A673 (cell line): Measurements from ENCODE around the gene ZNF391. TPM values are rescaled to one million over a fixed set of nuclear protein-coding genes. Genes with fewer than 3 reads are reported as not detected.

ENCODE experiments used
- BruUV-seq: library from RNA; stranded (reverse); fragments of 400-500 nt; replicated peaks from 2 replicates; lab custom pipeline; 2021; lab: Mats Ljungman, UMichigan
- CTCF ChIA-PET: fragments of 300-600 bp; sonication (Branson Sonifier 250); formaldehyde crosslinking; loops from one replicate; lab custom pipeline; 2022; ENCODE audit warnings: antibody characterized with exemption; lab: Charles Lee
- POLR2A ChIA-PET: fragments of 300-600 bp; sonication (Branson Sonifier 250); formaldehyde crosslinking; loops from one replicate; lab custom pipeline; 2022; ENCODE audit warnings: antibody characterized with exemption; ENCODE audit not compliant: low non-redundant PET; lab: Charles Lee
- DNase-seq: peaks from one replicate; pipeline ENCODE4 v3.0.0-alpha.2; 2015; ENCODE audit warnings: low spot score
- H3K27ac ChIP-seq: fragments of 200-600 bp; sonication (generic); 2 replicates; pipeline ENCODE4 v1.5.1; 2016; ENCODE audit warnings: mixed run types, low read depth, mild to moderate bottlenecking, mixed read lengths, antibody characterized with exemption, low read length; ENCODE audit not compliant: poor library complexity, severe bottlenecking
- H3K27me3 ChIP-seq: fragments of 200-600 bp; sonication (generic); replicated peaks from 2 replicates; pipeline ENCODE4 v1.6.1; 2017; ENCODE audit warnings: mixed run types, low read depth, mild to moderate bottlenecking, mixed read lengths, antibody characterized with exemption, low read length; ENCODE audit not compliant: insufficient read depth, poor library complexity
- H3K36me3 ChIP-seq: fragments of 200-600 bp; sonication (generic); 2 replicates; pipeline ENCODE4 v1.6.1; 2016; ENCODE audit warnings: mixed run types, mild to moderate bottlenecking, mixed read lengths, antibody characterized with exemption, low read length; ENCODE audit not compliant: insufficient read depth, poor library complexity, severe bottlenecking
- H3K4me1 ChIP-seq: fragments of 200-600 bp; sonication (generic); 2 replicates; pipeline ENCODE4 v1.6.1; 2017; ENCODE audit warnings: mixed run types, mild to moderate bottlenecking, mixed read lengths, antibody characterized with exemption, low read length; ENCODE audit not compliant: insufficient read depth, poor library complexity, severe bottlenecking
- H3K4me3 ChIP-seq: fragments of 200-600 bp; sonication (generic); 2 replicates; pipeline ENCODE4 v1.5.1; 2016; ENCODE audit warnings: low read depth, mixed run types, mild to moderate bottlenecking, mixed read lengths, low read length; ENCODE audit not compliant: poor library complexity, severe bottlenecking
- H3K9me3 ChIP-seq: fragments of 200-600 bp; sonication (generic); 2 replicates; pipeline ENCODE4 v1.6.1; 2016; ENCODE audit warnings: mixed run types, low read depth, mild to moderate bottlenecking, mixed read lengths, antibody characterized with exemption, low read length; ENCODE audit not compliant: poor library complexity, severe bottlenecking
- EZH2 ChIP-seq: fragments of 200-600 bp; sonication (generic); IDR thresholded peaks from 2 replicates; pipeline ENCODE4 v1.6.1; 2017; ENCODE audit warnings: borderline replicate concordance, low read depth, mild to moderate bottlenecking, mixed read lengths, antibody characterized with exemption, low read length; ENCODE audit not compliant: poor library complexity, severe bottlenecking
- intact Hi-C: fragments of 100-400 bp; cut with micrococcal nuclease; formaldehyde crosslinking; loops from one replicate; pipeline ENCODE4 v1.10.0; 2022; ENCODE audit not compliant: unreplicated experiment
- total RNA-seq: library from RNA; stranded (reverse); gene quantifications from 2 replicates; pipeline ENCODE4 v1.2.3, GENCODE V29; 2021
- TF ChIP-seq, protein P1 (sequence below): fragments of 300-800, 200-600 bp; sonication (generic); conservative IDR thresholded peaks from 2 replicates; pipeline ENCODE4 v1.5.1; 2017; ENCODE audit warnings: low read depth, mild to moderate bottlenecking, antibody characterized with exemption, low read length, moderate library complexity, mixed read lengths

Gene ZNF391
- total RNA-seq, 1 experiment from 2014 or later: 2.8 TPM

DNA sequence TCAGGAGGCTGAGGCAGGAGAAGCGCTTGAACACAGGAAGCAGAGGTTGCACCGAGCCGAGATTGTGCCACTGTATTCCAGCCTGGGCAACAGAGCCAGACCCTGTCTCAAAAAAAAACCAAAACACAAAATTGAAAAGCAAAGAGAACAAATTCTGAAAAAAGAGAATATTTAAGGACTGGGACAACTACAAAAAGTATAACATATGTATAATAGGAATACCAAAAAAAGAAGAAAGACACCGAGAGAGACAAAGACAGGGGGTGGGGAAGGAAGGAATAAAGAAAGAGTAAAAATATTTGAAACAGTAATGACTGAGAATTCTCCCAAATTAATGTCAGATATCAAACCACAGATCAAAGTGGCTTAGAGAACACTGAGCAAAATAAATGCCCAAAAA lies 5.5 kb upstream of the ZNF391 start:
- DNase-seq: no peak
- Histone ChIP-seq H3K4me1 (peaks cover 3% of the 10 kb centered on the region), H3K36me3 (no peaks in the 10 kb centered on the region), H3K4me3 (no peak overlapping the region), H3K27me3 (no peaks in the 10 kb centered on the region), H3K9me3 (peaks cover 9% of the 10 kb centered on the region), H3K27ac (no peak overlapping the region)
- ChIA-PET POLR2A (no interaction called here), CTCF (no interaction called here)
- intact Hi-C loops: no loop called here
- no TSS peak for BruUV-seq
- TF ChIP-seq, protein P1, sequence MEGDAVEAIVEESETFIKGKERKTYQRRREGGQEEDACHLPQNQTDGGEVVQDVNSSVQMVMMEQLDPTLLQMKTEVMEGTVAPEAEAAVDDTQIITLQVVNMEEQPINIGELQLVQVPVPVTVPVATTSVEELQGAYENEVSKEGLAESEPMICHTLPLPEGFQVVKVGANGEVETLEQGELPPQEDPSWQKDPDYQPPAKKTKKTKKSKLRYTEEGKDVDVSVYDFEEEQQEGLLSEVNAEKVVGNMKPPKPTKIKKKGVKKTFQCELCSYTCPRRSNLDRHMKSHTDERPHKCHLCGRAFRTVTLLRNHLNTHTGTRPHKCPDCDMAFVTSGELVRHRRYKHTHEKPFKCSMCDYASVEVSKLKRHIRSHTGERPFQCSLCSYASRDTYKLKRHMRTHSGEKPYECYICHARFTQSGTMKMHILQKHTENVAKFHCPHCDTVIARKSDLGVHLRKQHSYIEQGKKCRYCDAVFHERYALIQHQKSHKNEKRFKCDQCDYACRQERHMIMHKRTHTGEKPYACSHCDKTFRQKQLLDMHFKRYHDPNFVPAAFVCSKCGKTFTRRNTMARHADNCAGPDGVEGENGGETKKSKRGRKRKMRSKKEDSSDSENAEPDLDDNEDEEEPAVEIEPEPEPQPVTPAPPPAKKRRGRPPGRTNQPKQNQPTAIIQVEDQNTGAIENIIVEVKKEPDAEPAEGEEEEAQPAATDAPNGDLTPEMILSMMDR: no peak
- TF ChIP-seq EZH2: no peak

DNA sequence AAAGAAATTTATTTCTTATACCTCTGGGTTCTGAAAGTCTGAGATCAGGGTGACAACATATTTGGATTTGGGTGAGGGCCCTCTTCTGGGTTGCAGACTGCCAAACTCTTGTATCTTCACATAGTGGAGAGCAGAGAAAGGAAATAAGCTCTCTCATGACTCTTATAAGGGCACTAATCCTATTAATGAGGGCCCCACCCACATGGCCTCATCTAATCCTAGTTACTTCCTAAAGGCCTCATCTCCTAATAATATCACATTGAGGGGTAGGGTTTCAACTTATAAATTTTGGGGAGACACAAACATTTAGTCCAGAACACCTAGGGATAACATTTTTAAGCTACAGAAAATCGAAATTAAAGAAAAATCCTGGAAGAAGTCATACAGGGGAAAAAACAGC lies 5.1 kb upstream of the ZNF391 start:
- H3K27me3 ChIP-seq: no peaks in the 10 kb centered on the region
- intact Hi-C loops: no loop called here
- no TSS peak for BruUV-seq
- no peak overlapping the region for H3K27ac ChIP-seq
- peaks cover 7% of the 10 kb centered on the region for H3K4me1 ChIP-seq
- POLR2A ChIA-PET: no interaction called here
- no peak overlapping the region for H3K4me3 ChIP-seq
- TF ChIP-seq, protein P1: no peak
- TF ChIP-seq EZH2: no peak
- DNase-seq: no peak
- no peaks in the 10 kb centered on the region for H3K36me3 ChIP-seq
- peaks cover 9% of the 10 kb centered on the region for H3K9me3 ChIP-seq
- CTCF ChIA-PET: no interaction called here

DNA sequence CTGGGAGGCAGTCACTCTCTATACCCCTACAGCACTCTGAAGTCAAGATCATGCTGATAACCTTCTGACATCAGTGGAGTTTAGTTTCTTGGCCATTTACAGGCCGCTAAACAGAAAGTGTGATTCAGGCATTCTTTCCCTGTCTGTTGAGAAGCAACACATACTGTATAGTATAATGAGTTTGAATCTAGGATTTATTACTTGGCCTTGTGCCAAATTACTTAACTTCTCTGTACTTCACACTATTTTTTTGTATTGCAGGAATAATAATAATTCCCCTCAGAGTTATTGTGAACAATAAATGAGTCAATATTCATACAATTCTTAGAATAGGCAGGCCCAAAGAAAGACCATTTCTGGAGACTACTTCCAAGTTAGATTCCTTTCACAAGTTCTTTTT lies 4.1 kb downstream of the ZNF391 start:
- Histone ChIP-seq H3K4me1 (peaks cover 7% of the 10 kb centered on the region), H3K4me3 (no peak overlapping the region), H3K36me3 (no peaks in the 10 kb centered on the region), H3K9me3 (peaks cover 10% of the 10 kb centered on the region), H3K27me3 (no peaks in the 10 kb centered on the region), H3K27ac (no peak overlapping the region)
- intact Hi-C loops: no loop called here
- no TSS peak for BruUV-seq
- ChIA-PET POLR2A (no interaction called here), CTCF (no interaction called here)
- no peak for DNase-seq
- TF ChIP-seq, protein P1: no peak
- no peak for TF ChIP-seq EZH2
